CD4-positive, CD25-positive, alpha-beta regulatory T cell (primary cell): ENCODE data around the gene ACOT7. TPM values are rescaled to one million over a fixed set of nuclear protein-coding genes. Genes with fewer than 3 reads are reported as not detected.

ENCODE experiments used
- ATAC-seq, 2 donors: fragments of 150-1000 bp; cut with Tn5 transposase; one replicate each; pipeline ENCODE4 v1.10.0; 2021; ENCODE audit warnings: low read depth in 2 of 2, moderate number of reproducible peaks in 2 of 2, moderate library complexity in 1 of 2
- DNase-seq, 3 donors: peaks; one replicate each; pipeline versions ENCODE4 v3.0.0 to v3.0.0-alpha.2; 2012 to 2022; ENCODE audit warnings: mixed read lengths in 1 of 3
- H3K27ac ChIP-seq: one replicate; pipeline ENCODE4 v1.7.0; 2013; ENCODE audit warnings: mild to moderate bottlenecking, low read length; ENCODE audit not compliant: insufficient read depth, poor library complexity, severe bottlenecking
- H3K27me3 ChIP-seq: one replicate; pipeline ENCODE4 v1.7.0; 2013; ENCODE audit warnings: low read length; ENCODE audit not compliant: control insufficient read depth, insufficient read depth
- H3K36me3 ChIP-seq: one replicate; pipeline ENCODE4 v1.7.0; 2013; ENCODE audit warnings: mild to moderate bottlenecking, low read length, moderate library complexity; ENCODE audit not compliant: control insufficient read depth, insufficient read depth
- H3K4me1 ChIP-seq: 2 replicates; pipeline ENCODE4 v1.7.0; 2013; ENCODE audit warnings: mild to moderate bottlenecking, low read length; ENCODE audit not compliant: insufficient read depth, control insufficient read depth, poor library complexity, severe bottlenecking
- H3K4me3 ChIP-seq: one replicate; pipeline ENCODE4 v1.7.0; 2013; ENCODE audit warnings: low read depth, mild to moderate bottlenecking, low read length, moderate library complexity
- H3K9me3 ChIP-seq, 2 experiments: 1 replicate in 1 of 2; 2 replicates in 1 of 2; pipeline ENCODE4 v1.7.0; 2013; ENCODE audit warnings: low read length in 2 of 2, mild to moderate bottlenecking in 1 of 2, moderate library complexity in 1 of 2; ENCODE audit not compliant: control insufficient read depth in 2 of 2
- H3K27ac Mint-ChIP-seq, 3 donors: one replicate each; pipeline ENCODE4 v1.8.0; 2020 to 2022; ENCODE audit warnings: mild to moderate bottlenecking in 3 of 3, mixed read lengths in 3 of 3, moderate library complexity in 2 of 3
- H3K27me3 Mint-ChIP-seq: one replicate; pipeline ENCODE4 v1.8.0; 2022; ENCODE audit warnings: mild to moderate bottlenecking, mixed read lengths
- H3K36me3 Mint-ChIP-seq: one replicate; pipeline ENCODE4 v1.8.0; 2020; ENCODE audit warnings: mixed read lengths
- H3K4me1 Mint-ChIP-seq, 4 donors: one replicate each; pipeline ENCODE4 v1.8.0; 2020 to 2022; ENCODE audit warnings: mixed read lengths in 4 of 4, mild to moderate bottlenecking in 1 of 4
- H3K4me3 Mint-ChIP-seq, 4 donors: one replicate each; pipeline ENCODE4 v1.8.0; 2020 to 2022; ENCODE audit warnings: mild to moderate bottlenecking in 4 of 4, mixed read lengths in 4 of 4, moderate library complexity in 3 of 4
- H3K9me3 Mint-ChIP-seq, 7 donors: one replicate each; pipeline ENCODE4 v1.8.0; 2020 to 2022; ENCODE audit warnings: mixed read lengths in 7 of 7, mild to moderate bottlenecking in 3 of 7, moderate library complexity in 2 of 7
- polyA plus RNA-seq, 4 donors: library from polyadenylated mRNA; unstranded; fragments of 300-500 nt; fragmentation: Illumina TruSeq; gene quantifications; one replicate each; pipeline ENCODE4 v1.2.3, GENCODE V29; 2021
- total RNA-seq: library from RNA; stranded (reverse); gene quantifications from one replicate; pipeline ENCODE4 v1.2.3, GENCODE V29; 2022

The ACOT7 gene
- total and polyA plus RNA-seq, 5 donors from 2014 or later = 9.3 to 13.6 (median 9.8) TPM

DNA sequence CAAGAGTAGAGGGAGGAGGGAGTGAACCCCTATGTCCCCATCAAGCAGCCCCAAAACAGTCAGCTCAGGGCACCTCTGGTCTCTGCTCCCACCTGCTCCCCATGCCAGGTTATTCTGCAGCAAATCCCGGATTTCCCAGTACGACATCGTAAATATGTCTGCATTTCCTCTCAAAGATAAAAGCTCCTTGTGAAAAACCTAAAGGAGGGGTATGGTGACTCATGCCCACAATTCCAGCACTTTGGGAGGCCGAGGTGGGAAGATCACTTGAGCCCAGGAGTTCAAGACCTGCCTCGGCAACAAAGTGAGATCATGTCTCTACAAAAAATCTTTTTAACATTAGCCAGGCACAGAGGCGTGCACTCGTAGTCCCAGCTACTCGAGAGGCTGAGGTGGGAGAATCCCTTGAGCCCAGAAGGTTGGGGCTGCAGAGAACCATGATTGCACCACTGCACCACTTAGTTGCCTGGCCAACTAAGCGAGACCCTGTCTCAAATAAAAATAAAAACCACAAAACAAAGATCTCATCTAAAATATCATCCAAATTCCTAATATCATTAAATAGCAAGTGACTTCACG is 7.1 kb downstream of the ACOT7 start:
- Mint-ChIP-seq H3K4me1 (peaks cover 0 to 5% (median 1%) of the 10 kb centered on the region in 4 donors), H3K4me3 (peak overlapping the region in 2 of 4 donors; percentile 22 to 40)
- no peaks in the 10 kb centered on the region for H3K27me3 ChIP-seq

DNA sequence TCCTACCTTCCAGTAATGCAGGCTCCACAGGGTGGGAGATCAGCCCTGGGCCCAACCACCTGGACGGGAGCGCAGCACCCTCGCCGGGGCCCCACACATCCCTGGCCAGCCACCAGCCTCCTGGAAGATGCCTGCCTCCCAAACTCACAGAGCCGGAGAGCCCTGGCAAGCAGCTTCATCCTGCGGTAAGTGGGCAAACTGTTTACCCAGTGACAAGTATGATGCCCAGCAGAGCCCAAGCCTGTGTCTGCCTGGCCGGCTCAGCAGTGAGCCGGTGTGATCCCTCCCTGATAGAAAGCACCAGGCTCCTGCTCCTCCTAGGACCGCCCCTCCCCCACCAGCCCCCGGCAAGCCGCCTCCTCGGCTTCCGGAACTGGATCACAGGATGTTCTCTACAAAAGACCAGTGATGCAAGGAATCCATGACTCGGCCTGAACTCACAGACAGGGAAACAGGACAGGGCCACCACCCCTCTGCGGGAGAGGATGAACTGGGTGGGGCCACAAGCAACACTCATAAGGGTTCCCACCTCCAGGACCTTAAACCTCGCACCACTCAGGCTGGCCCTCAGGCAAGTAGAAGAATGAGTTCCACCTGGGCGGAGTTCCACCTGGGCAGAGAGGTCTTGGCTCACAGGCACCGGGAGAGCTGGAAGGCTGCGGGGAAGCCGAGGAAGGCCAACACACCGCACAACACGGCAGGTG is 7.9 kb downstream of the ACOT7 start:
- H3K27ac Mint-ChIP-seq = no peak overlapping the region
- H3K36me3 Mint-ChIP-seq = peaks cover 3% of the 10 kb centered on the region
- no peaks in the 10 kb centered on the region for H3K27me3 Mint-ChIP-seq
- H3K27me3 ChIP-seq = no peaks in the 10 kb centered on the region
- H3K4me3 Mint-ChIP-seq = peak overlapping the region in 1 of 4 donors; percentile 47
- H3K4me1 Mint-ChIP-seq = peaks cover 0 to 3% (median 1%) of the 10 kb centered on the region in 4 donors
- no peaks in the 10 kb centered on the region for H3K9me3 Mint-ChIP-seq
- no peak for DNase-seq
- no peak overlapping the region for H3K27ac ChIP-seq
- peaks cover 0 to 4% of the 10 kb centered on the region in 2 experiments for H3K9me3 ChIP-seq
- H3K4me1 ChIP-seq = no peaks in the 10 kb centered on the region
- H3K36me3 ChIP-seq = no peaks in the 10 kb centered on the region
- no peak for ATAC-seq
- no peak overlapping the region for H3K4me3 ChIP-seq

More for the DNA sequence above, 7.1 kb downstream of the ACOT7 start:
- Mint-ChIP-seq H3K27ac (no peak overlapping the region), H3K27me3 (no peaks in the 10 kb centered on the region), H3K36me3 (peaks cover 3% of the 10 kb centered on the region), H3K9me3 (no peaks in the 10 kb centered on the region)
- peaks cover 0 to 4% of the 10 kb centered on the region in 2 experiments for H3K9me3 ChIP-seq
- H3K36me3 ChIP-seq = no peaks in the 10 kb centered on the region
- no peak overlapping the region for H3K4me3 ChIP-seq
- no peak overlapping the region for H3K27ac ChIP-seq
- ATAC-seq (no peak), DNase-seq (no peak)
- H3K4me1 ChIP-seq = no peaks in the 10 kb centered on the region

DNA sequence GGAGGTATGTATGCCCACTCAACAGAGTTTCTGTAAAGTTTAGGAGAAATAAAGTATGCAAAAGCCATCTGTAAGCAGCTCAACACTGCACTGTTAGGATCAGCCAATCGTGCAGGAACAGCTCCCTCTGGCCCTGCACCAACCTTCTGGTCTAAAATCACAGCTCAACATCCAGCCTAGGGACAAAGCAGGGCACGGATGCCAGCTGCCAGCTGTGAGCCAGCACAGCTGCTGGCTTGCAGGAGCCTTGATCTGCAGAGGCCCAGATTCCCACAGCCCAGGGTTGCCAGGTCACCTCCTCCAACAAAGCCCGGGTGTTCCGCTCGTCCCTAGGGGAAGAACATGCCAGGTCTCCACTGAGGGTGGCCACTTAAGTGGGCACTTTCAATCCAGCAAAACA is 8.6 kb downstream of the ACOT7 start:
- H3K36me3 ChIP-seq = no peaks in the 10 kb centered on the region
- H3K4me1 ChIP-seq = no peaks in the 10 kb centered on the region
- H3K27ac ChIP-seq = no peak overlapping the region
- Mint-ChIP-seq H3K9me3 (peaks cover 0 to 1% (median 0%) of the 10 kb centered on the region in 7 donors), H3K4me3 (no peak overlapping the region), H3K27me3 (no peaks in the 10 kb centered on the region), H3K4me1 (peaks cover 0 to 2% (median under 1%) of the 10 kb centered on the region in 4 donors), H3K36me3 (peaks cover 3% of the 10 kb centered on the region), H3K27ac (no peak overlapping the region)
- H3K9me3 ChIP-seq = peaks cover 0 to 4% of the 10 kb centered on the region in 2 experiments
- no peak for DNase-seq
- no peaks in the 10 kb centered on the region for H3K27me3 ChIP-seq
- no peak overlapping the region for H3K4me3 ChIP-seq
- ATAC-seq = no peak

DNA sequence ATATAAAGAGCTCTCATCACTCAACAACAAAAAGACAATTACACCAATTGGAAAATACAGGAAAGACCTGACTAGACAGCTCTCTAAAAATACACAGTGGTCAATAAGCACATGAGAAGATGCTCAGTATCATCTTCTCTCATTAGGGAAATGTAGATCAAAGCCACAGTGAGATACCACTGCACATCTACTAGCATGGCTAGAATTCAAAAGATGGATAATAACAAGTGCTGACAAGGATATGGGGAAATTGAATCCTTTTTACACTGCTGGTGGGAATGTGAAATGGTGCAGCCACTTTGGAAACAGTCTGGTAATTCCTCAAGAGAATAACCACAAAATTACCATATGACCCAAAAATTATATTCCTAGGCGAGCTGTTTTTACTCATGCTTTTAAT is 9.4 kb downstream of the ACOT7 start:
- Mint-ChIP-seq H3K27ac (no peak overlapping the region), H3K9me3 (peaks cover 0 to 4% (median 0%) of the 10 kb centered on the region in 7 donors), H3K4me3 (no peak overlapping the region), H3K27me3 (peaks cover 4% of the 10 kb centered on the region), H3K4me1 (peaks cover 0 to 2% (median 0%) of the 10 kb centered on the region in 4 donors), H3K36me3 (peaks cover 3% of the 10 kb centered on the region)
- DNase-seq = no peak
- Histone ChIP-seq H3K4me1 (no peaks in the 10 kb centered on the region), H3K36me3 (no peaks in the 10 kb centered on the region), H3K9me3 (peaks cover 0 to 4% of the 10 kb centered on the region in 2 experiments), H3K4me3 (no peak overlapping the region), H3K27me3 (no peaks in the 10 kb centered on the region), H3K27ac (no peak overlapping the region)
- no peak for ATAC-seq

DNA sequence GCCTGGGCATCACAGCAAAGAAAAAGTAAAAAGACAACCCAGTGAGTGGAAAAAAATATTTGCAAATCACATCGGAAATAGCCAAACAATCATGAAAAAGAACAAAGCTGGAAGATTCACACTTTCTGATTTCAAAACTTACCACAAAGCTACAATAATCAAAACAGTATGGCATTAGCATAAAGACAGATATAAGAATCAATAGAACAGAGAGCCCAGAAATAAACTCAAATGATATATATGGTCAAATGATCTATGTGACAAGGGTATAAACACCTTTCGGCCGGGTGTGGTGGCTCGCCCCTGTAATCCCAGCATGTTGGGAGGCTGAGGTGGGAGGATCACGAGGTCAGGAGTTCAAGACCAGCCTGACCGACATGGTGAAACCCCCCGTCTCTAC is 13.5 kb downstream of the ACOT7 start:
- H3K4me1 Mint-ChIP-seq = peaks cover 0 to 2% (median 0%) of the 10 kb centered on the region in 4 donors
- H3K36me3 Mint-ChIP-seq = peaks cover 3% of the 10 kb centered on the region
- DNase-seq (no peak), ATAC-seq (no peak)
- no peaks in the 10 kb centered on the region for H3K27me3 ChIP-seq
- no peaks in the 10 kb centered on the region for H3K4me1 ChIP-seq
- H3K27ac ChIP-seq = no peak overlapping the region
- peaks cover 4% of the 10 kb centered on the region for H3K27me3 Mint-ChIP-seq
- H3K9me3 ChIP-seq = peaks cover 0 to 4% of the 10 kb centered on the region in 2 experiments
- H3K4me3 ChIP-seq = no peak overlapping the region
- peaks cover 0 to 4% (median 0%) of the 10 kb centered on the region in 7 donors for H3K9me3 Mint-ChIP-seq
- H3K36me3 ChIP-seq = no peaks in the 10 kb centered on the region
- no peak overlapping the region for H3K4me3 Mint-ChIP-seq
- H3K27ac Mint-ChIP-seq = no peak overlapping the region

DNA sequence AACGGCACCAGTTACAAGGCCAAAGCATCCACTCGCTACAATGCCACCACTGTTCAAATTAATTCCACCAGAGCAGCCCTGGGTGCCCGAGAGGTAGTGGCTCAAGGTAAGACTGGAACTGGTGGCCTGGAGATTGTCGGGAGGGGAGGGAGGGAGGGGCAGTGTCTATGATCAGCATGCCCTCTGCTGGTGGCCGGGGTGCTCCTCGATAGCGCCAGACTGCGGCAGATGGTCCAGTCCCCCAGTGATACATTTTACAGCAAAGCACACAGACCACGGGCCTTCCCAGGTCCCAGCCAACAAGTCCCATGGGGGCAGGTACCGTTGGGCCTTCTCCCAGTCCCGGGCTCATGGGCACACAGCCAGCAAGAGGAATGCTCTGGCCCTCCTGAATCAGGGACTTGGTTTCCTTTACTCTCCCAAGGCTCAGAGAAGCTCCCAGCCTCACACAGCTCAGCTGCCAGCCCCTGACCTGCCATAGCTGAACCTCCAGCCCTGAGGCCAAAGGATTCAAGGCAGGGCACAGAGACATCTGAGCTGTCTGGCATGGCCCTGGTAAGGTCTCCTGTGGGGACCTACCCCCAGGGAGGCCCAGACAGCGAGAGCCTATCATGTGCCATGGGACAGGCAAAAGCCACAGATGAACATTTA is 15.3 kb downstream of the ACOT7 start:
- H3K27me3 ChIP-seq = no peaks in the 10 kb centered on the region
- no peak overlapping the region for H3K4me3 ChIP-seq
- H3K9me3 ChIP-seq = no peaks in the 10 kb centered on the region
- H3K27me3 Mint-ChIP-seq = peaks cover 4% of the 10 kb centered on the region
- no peak for ATAC-seq
- no peak overlapping the region for H3K27ac Mint-ChIP-seq
- no peak overlapping the region for H3K27ac ChIP-seq
- no peaks in the 10 kb centered on the region for H3K4me1 Mint-ChIP-seq
- no peaks in the 10 kb centered on the region for H3K36me3 ChIP-seq
- no peak overlapping the region for H3K4me3 Mint-ChIP-seq
- no peaks in the 10 kb centered on the region for H3K36me3 Mint-ChIP-seq
- DNase-seq = no peak
- peaks cover 0 to 4% (median 0%) of the 10 kb centered on the region in 7 donors for H3K9me3 Mint-ChIP-seq
- H3K4me1 ChIP-seq = no peaks in the 10 kb centered on the region

DNA sequence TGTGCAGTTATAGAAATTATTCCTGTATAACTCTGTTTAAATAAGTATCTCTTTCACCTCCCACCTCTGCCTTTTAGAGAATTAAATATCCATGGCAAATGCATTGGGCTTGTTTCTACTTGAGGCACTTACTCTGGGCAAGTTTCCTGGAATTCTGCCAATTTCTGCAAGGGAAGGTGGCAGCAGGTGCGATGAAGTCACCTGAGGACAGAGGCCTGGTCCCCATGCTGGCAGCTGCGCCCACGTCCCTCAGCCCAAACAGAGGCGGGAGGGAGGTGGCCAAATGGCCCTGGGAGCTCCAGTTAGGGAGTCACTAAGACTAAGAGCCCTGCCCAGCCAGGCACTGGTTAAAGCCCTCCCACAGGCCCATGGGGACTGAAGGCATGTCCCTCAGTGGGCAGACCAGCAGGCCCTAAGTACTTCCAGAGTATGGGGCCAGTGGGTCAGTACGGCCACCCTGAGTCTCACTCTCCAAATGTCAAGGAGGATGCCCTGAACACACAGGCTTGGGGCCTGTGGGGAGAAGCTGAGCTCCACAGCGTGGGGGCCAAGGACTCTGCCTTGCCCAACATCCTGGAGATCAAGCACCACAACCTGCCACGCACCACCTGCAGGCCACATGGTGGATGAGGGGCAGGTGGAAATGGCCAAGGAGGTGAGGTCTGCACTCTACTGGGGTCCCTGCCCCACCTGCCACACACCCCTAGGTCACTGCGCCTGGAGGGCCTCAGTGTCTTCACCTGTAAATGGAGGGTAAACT is 19.4 kb downstream of the ACOT7 start:
- Histone ChIP-seq H3K4me1 (no peaks in the 10 kb centered on the region), H3K27me3 (no peaks in the 10 kb centered on the region), H3K27ac (no peak overlapping the region), H3K36me3 (no peaks in the 10 kb centered on the region), H3K9me3 (no peaks in the 10 kb centered on the region), H3K4me3 (no peak overlapping the region)
- Mint-ChIP-seq H3K9me3 (no peaks in the 10 kb centered on the region), H3K4me1 (no peaks in the 10 kb centered on the region), H3K27me3 (no peaks in the 10 kb centered on the region), H3K36me3 (no peaks in the 10 kb centered on the region), H3K4me3 (no peak overlapping the region), H3K27ac (no peak overlapping the region)
- no peak for ATAC-seq
- no peak for DNase-seq
